Fibroblast of mammary gland (primary cell): ENCODE measurements around the gene SUPT20HL2.

Source experiments
- DNase-seq: peaks from one replicate; pipeline ENCODE4 v3.0.0-alpha.2; 2010; ENCODE audit warnings: low read depth
- H3K4me3 ChIP-seq: 2 replicates; pipeline ENCODE4 v1.5.1; 2011; ENCODE audit warnings: low read depth, mild to moderate bottlenecking, low read length, moderate library complexity; ENCODE audit not compliant: control insufficient read depth
- CTCF ChIP-seq: conservative IDR thresholded peaks from 2 replicates; pipeline ENCODE4 v1.5.1; 2011; ENCODE audit warnings: low read depth, low read length, inconsistent platforms; ENCODE audit not compliant: control insufficient read depth, insufficient read depth

Gene SUPT20HL2

GRCh38 chrX:24292353-24292752, 21.5 kb downstream of the SUPT20HL2 start:
- TF ChIP-seq CTCF: no peak
- DNase-seq: no peak
- H3K4me3 ChIP-seq: no peak overlapping the region

GRCh38 chrX:24285082-24285481, 28.8 kb downstream of the SUPT20HL2 start:
- peak; percentile 25 for DNase-seq
- TF ChIP-seq CTCF: no peak
- no peak overlapping the region for H3K4me3 ChIP-seq

- TF ChIP-seq CTCF: no peak
- DNase-seq: peak; percentile 20
- no peak overlapping the region for H3K4me3 ChIP-seq
Observed at GRCh38 chrX:24283127-24283794, 30.6 kb downstream of the SUPT20HL2 start.

GRCh38 chrX:24282381-24283126, 31.3 kb downstream of the SUPT20HL2 start:
- no peak overlapping the region for H3K4me3 ChIP-seq
- DNase-seq: peak; percentile 68
- TF ChIP-seq CTCF: no peak

GRCh38 chrX:24277405-24277804, 36.5 kb downstream of the SUPT20HL2 start:
- H3K4me3 ChIP-seq: no peak overlapping the region
- peak; percentile 46 for DNase-seq

GRCh38 chrX:24276015-24276414, 37.9 kb downstream of the SUPT20HL2 start:
- DNase-seq: no peak
- no peak for TF ChIP-seq CTCF
- no peak overlapping the region for H3K4me3 ChIP-seq

More at GRCh38 chrX:24277405-24277804, 36.5 kb downstream of the SUPT20HL2 start:
- no peak for TF ChIP-seq CTCF
